Mammary epithelial cell (primary cell): Measurements from ENCODE around the gene ST6GAL1.
"Not testable (repeated sequence)": the region's sequence is repeated elsewhere in the genome, so short reads cannot be mapped to it uniquely, and the experiment has no call there.

Experiments used
- CTCF ChIP-seq, 2 donors: IDR thresholded peaks in 1 of 2; conservative IDR thresholded peaks in 1 of 2; 2 replicates each; pipeline ENCODE4 v1.5.1; 2011 to 2012; ENCODE audit warnings: inconsistent platforms in 2 of 2, low read length in 2 of 2, mild to moderate bottlenecking in 2 of 2, control low read depth in 1 of 2, low read depth in 1 of 2; ENCODE audit not compliant: insufficient read depth in 1 of 2; ENCODE audit errors: extremely low read depth in 1 of 2
- EZH2 ChIP-seq: IDR thresholded peaks from 2 replicates; pipeline ENCODE4 v1.6.1; 2012; ENCODE audit warnings: low read length, inconsistent platforms, borderline replicate concordance

DNA sequence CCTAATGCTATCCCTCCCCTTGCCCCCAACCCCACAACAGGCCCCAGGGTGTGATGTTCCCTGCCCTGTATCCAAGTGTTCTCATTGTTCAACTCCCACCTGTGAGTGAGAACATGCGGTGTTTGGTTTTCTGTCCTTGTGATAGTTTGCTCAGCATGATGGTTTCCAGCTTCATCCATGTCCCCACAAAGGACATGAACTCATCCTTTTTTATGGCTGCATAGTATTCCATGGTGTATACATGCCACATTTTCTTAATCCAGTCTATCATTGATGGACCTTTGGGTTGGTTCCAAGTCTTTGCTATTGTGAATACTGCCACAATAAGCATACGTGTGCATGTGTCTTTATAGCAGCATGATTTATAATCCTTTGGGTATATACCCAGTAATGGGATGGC, 122.1 kb downstream of the ST6GAL1 start:
- not testable (repeated sequence) for TF ChIP-seq CTCF (conservative IDR thresholded peaks at IDR 0.05 in 1 of 2, IDR thresholded peaks at IDR 0.05 in 1 of 2; ENCODE audit: extremely low read depth in 1 of 2, insufficient read depth in 1 of 2, low read depth in 1 of 2, low read length in 2 of 2); EZH2
